HL-60 (cell line): ENCODE measurements around the gene SLC7A6.

ENCODE experiments used
- DNase-seq, 2 experiments: peaks; one replicate each; pipeline ENCODE4 v3.0.0-alpha.2; 2010 to 2020; ENCODE audit warnings: low read depth in 1 of 2, low spot score in 1 of 2
- H3K27ac ChIP-seq: fragments of 250-450 bp; sonication (Bioruptor Pico); replicated peaks from 2 replicates; pipeline ENCODE4 v1.5.1; 2020; ENCODE audit warnings: mild to moderate bottlenecking, moderate library complexity
- H3K27me3 ChIP-seq: fragments of 250-450 bp; sonication (Bioruptor Pico); 2 replicates; pipeline ENCODE4 v1.5.1; 2021; ENCODE audit warnings: mild to moderate bottlenecking, moderate library complexity; ENCODE audit not compliant: insufficient read depth, poor library complexity, severe bottlenecking
- H3K4me3 ChIP-seq: replicated peaks from 2 replicates; pipeline ENCODE4 v1.5.1; 2011; ENCODE audit warnings: mild to moderate bottlenecking, control low read depth, low read length; ENCODE audit not compliant: insufficient read depth
- GABPA ChIP-seq: IDR thresholded peaks from 2 replicates; pipeline ENCODE4 v1.6.1; 2012; ENCODE audit warnings: low read depth
- POLR2AphosphoS5 ChIP-seq: IDR thresholded peaks from 2 replicates; pipeline ENCODE4 v1.6.1; 2012; ENCODE audit warnings: low read depth
- SPI1 ChIP-seq: IDR thresholded peaks from 2 replicates; pipeline ENCODE4 v1.6.1; 2012; ENCODE audit warnings: low read depth, mild to moderate bottlenecking, borderline replicate concordance
- TF ChIP-seq, protein P1 (sequence below): IDR thresholded peaks from 2 replicates; pipeline ENCODE4 v1.6.1; 2012; ENCODE audit warnings: low read depth; ENCODE audit not compliant: insufficient replicate concordance
- TF ChIP-seq, protein P2 (sequence below): IDR thresholded peaks from one replicate; pipeline ENCODE4 v1.5.1; 2011; ENCODE audit warnings: low read length, control low read depth, inconsistent platforms; ENCODE audit not compliant: insufficient read depth

Gene SLC7A6

DNA sequence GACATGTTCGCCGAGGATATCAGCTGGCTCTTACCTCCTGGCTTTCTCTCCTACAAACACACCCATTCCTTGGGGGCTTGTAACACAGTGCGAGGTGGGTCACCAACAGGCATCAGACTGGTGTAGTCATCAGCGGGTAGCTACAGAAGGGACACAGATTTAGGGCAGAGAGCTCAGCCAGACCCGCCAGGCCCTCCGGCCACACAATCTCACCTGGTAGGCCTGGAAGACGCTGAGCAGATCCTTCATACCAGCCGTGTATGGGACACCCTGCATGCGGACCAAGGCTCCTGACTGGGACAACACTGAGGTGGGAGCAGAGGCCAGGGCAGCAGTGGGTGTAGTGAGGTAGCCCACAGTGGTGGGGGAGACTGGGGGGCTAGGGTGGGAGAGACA lies 34.2 kb upstream of the SLC7A6 start:
- DNase-seq, result no peak
- H3K27ac ChIP-seq, result no peak overlapping the region
- TF ChIP-seq POLR2AphosphoS5 (no peak), GABPA (no peak), SPI1 (no peak)
- TF ChIP-seq, protein P1, sequence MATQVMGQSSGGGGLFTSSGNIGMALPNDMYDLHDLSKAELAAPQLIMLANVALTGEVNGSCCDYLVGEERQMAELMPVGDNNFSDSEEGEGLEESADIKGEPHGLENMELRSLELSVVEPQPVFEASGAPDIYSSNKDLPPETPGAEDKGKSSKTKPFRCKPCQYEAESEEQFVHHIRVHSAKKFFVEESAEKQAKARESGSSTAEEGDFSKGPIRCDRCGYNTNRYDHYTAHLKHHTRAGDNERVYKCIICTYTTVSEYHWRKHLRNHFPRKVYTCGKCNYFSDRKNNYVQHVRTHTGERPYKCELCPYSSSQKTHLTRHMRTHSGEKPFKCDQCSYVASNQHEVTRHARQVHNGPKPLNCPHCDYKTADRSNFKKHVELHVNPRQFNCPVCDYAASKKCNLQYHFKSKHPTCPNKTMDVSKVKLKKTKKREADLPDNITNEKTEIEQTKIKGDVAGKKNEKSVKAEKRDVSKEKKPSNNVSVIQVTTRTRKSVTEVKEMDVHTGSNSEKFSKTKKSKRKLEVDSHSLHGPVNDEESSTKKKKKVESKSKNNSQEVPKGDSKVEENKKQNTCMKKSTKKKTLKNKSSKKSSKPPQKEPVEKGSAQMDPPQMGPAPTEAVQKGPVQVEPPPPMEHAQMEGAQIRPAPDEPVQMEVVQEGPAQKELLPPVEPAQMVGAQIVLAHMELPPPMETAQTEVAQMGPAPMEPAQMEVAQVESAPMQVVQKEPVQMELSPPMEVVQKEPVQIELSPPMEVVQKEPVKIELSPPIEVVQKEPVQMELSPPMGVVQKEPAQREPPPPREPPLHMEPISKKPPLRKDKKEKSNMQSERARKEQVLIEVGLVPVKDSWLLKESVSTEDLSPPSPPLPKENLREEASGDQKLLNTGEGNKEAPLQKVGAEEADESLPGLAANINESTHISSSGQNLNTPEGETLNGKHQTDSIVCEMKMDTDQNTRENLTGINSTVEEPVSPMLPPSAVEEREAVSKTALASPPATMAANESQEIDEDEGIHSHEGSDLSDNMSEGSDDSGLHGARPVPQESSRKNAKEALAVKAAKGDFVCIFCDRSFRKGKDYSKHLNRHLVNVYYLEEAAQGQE, result no peak
- TF ChIP-seq, protein P2, sequence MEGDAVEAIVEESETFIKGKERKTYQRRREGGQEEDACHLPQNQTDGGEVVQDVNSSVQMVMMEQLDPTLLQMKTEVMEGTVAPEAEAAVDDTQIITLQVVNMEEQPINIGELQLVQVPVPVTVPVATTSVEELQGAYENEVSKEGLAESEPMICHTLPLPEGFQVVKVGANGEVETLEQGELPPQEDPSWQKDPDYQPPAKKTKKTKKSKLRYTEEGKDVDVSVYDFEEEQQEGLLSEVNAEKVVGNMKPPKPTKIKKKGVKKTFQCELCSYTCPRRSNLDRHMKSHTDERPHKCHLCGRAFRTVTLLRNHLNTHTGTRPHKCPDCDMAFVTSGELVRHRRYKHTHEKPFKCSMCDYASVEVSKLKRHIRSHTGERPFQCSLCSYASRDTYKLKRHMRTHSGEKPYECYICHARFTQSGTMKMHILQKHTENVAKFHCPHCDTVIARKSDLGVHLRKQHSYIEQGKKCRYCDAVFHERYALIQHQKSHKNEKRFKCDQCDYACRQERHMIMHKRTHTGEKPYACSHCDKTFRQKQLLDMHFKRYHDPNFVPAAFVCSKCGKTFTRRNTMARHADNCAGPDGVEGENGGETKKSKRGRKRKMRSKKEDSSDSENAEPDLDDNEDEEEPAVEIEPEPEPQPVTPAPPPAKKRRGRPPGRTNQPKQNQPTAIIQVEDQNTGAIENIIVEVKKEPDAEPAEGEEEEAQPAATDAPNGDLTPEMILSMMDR, result no peak
- no peak overlapping the region for H3K4me3 ChIP-seq
- no peaks in the 10 kb centered on the region for H3K27me3 ChIP-seq

DNA sequence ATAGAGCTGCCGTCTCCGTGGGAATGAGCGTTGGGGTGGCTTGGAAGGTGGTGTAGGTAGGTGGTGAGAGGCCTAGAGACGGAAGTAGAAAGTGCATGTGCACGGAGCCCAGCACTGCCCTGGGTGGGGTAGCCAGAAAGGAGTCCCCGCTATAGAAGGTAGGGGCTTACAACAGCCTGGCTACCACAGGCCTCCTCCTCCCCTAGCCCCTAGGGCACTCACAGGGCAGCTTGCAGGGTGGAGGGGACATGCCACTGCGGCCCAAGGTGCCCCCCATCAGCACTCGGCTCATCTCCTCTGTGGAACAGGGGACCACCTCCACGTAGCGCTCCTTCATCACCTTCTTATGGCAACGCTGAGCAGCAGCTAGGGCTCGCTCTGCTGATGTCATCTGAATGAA lies 33.4 kb upstream of the SLC7A6 start:
- Histone ChIP-seq H3K4me3 (no peak overlapping the region), H3K27ac (no peak overlapping the region), H3K27me3 (no peaks in the 10 kb centered on the region)
- no peak for DNase-seq
- TF ChIP-seq SPI1, result no peak
- no peak for TF ChIP-seq GABPA
- TF ChIP-seq, protein P2, result no peak
- TF ChIP-seq POLR2AphosphoS5, result no peak; the same call in 1 of the 2 replicates
- TF ChIP-seq, protein P1, result no peak

DNA sequence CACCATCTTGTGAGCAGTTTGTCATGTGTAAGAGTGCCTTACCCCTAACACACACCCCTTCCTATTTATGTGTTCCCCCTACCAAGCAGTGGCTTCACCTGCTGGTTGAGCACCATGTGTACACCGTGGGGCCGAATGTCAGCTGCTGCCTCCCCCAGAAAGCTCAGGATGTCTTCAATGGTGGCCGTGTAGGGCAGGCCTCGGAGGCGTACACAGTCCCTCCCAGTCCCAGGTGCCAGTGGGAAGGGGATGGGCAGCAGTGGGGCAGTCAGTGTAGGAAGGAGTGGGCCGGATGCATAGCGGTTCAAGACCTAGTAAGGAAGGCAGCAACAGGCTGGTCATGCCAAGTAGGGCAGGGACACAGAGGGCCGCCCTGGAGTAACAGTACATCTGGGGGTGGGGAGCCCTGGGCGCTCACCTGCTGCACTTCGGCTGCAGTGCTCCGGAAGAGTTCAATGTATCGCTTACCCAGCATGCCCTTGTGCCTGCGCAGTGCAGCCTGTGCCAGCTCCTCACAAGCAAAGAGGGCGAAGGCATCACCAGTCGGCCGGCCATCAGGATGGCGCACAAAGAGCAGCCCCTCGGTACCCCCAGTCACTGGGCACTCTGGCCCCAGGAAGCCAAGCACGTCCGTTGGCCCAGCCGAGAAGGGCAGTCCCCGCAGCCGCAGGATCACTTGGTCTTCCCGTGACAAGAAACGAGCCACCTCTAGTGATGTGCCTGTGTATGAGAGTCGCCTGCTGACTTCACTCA lies 32.8 kb upstream of the SLC7A6 start:
- no peak for TF ChIP-seq GABPA
- TF ChIP-seq POLR2AphosphoS5, result peak; percentile 56
- Histone ChIP-seq H3K4me3 (no peak overlapping the region), H3K27ac (no peak overlapping the region), H3K27me3 (no peaks in the 10 kb centered on the region)
- DNase-seq, result no peak

DNA sequence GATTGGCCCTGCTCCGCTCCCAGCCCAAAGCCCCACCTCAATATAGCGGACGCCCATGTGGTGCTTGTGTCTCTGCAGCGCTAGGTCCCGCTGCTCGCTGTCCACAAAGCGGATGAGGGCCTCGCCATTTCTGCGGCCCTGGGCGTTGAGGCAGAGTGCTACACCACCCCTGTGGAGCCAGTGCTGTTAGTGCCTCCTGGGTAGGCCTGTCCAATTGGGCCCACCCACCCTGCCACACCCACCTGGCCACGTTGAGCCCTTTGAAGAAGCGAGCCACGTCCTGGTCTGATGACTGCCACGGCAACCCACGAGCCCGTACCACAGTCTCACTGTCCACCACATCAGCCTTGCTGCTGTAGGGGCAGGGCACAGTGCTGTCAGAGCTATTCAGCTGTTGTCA lies 32.0 kb upstream of the SLC7A6 start:
- Histone ChIP-seq H3K4me3 (no peak overlapping the region), H3K27ac (no peak overlapping the region), H3K27me3 (no peaks in the 10 kb centered on the region)
- TF ChIP-seq, protein P1, result no peak
- DNase-seq, result no peak
